Endothelial cell of umbilical vein (primary cell): ENCODE measurements around the gene CASK. TPM values are rescaled to one million over a fixed set of nuclear protein-coding genes. Genes with fewer than 3 reads are reported as not detected.

Experiments
- BruUV-seq: library from RNA; stranded (reverse); fragments of 400-500 nt; replicated peaks from 2 replicates; lab custom pipeline; 2021; lab: Mats Ljungman, UMichigan
- CTCF ChIA-PET: fragments of 300-600, 350-600 bp; sonication (Branson Sonifier 250); formaldehyde crosslinking; loops from one replicate; lab custom pipeline; 2021; ENCODE audit warnings: antibody characterized with exemption, inconsistent platforms; lab: Charles Lee
- POLR2A ChIA-PET: fragments of 300-600, 350-600 bp; sonication (Branson Sonifier 250); formaldehyde crosslinking; loops from one replicate; lab custom pipeline; 2021; ENCODE audit warnings: antibody characterized with exemption, inconsistent platforms; lab: Charles Lee
- DNase-seq: peaks from one replicate; pipeline ENCODE4 v3.0.0-alpha.2; 2011; ENCODE audit warnings: low read depth, low spot score
- FAIRE-seq: peaks from 2 replicates; lab custom pipeline; 2011; peaks lifted over from hg19 to GRCh38; lab: Jason Lieb, UNC
- H2AFZ ChIP-seq: 2 replicates; pipeline ENCODE4 v1.6.0; 2012; ENCODE audit warnings: low read depth, low read length, control low read depth, inconsistent platforms
- H3K27ac ChIP-seq: 2 replicates; pipeline ENCODE4 v1.5.1; 2011; ENCODE audit warnings: low read depth, mild to moderate bottlenecking, control low read depth, low read length, moderate library complexity; ENCODE audit not compliant: insufficient read depth
- H3K27me3 ChIP-seq, 2 experiments: 2 replicates each; pipeline versions ENCODE4 v1.6.0 to v1.6.1; 2011; ENCODE audit warnings: low read length in 2 of 2, mixed read lengths in 1 of 2; ENCODE audit not compliant: control insufficient read depth in 2 of 2, insufficient read depth in 2 of 2
- H3K36me3 ChIP-seq, 2 experiments: 2 replicates in 1 of 2; 3 replicates in 1 of 2; pipeline ENCODE4 v1.5.1; 2011; ENCODE audit warnings: low read length in 2 of 2, mild to moderate bottlenecking in 1 of 2, moderate library complexity in 1 of 2; ENCODE audit not compliant: control insufficient read depth in 2 of 2, insufficient read depth in 2 of 2; ENCODE audit errors: extremely low read depth in 1 of 2
- H3K4me1 ChIP-seq: 3 replicates; pipeline ENCODE4 v1.5.1; 2011; ENCODE audit warnings: mild to moderate bottlenecking, low read length; ENCODE audit not compliant: control insufficient read depth, insufficient read depth; ENCODE audit errors: extremely low read depth
- H3K4me2 ChIP-seq: 2 replicates; pipeline ENCODE4 v1.6.1; 2011; ENCODE audit warnings: low read length, control low read depth, mixed read lengths; ENCODE audit not compliant: insufficient read depth
- H3K4me3 ChIP-seq, 3 experiments: fragments of 200-600 bp in 1 of 3; sonication (generic), shearing (Covaris generic) in 1 of 3; replicated peaks in 1 of 3; 2 replicates each; pipeline ENCODE4 v1.5.1; 2011 to 2016; ENCODE audit warnings: control low read depth in 3 of 3, low read length in 3 of 3, mild to moderate bottlenecking in 2 of 3, inconsistent platforms in 1 of 3, low read depth in 1 of 3, moderate library complexity in 1 of 3; ENCODE audit not compliant: insufficient read depth in 1 of 3
- H3K79me2 ChIP-seq: 2 replicates; pipeline ENCODE4 v1.6.0; 2012; ENCODE audit warnings: low read length, inconsistent platforms; ENCODE audit not compliant: control insufficient read depth, insufficient read depth
- H3K9ac ChIP-seq: replicated peaks from 2 replicates; pipeline ENCODE3; 2011; ENCODE audit warnings: low read length, control low read depth; ENCODE audit not compliant: insufficient read depth; ENCODE audit errors: extremely low read depth
- H3K9me1 ChIP-seq: replicated peaks from 3 replicates; pipeline ENCODE4 v1.6.0; 2011; ENCODE audit warnings: mild to moderate bottlenecking, low read length; ENCODE audit not compliant: control insufficient read depth, insufficient read depth; ENCODE audit errors: extremely low read depth
- H3K9me3 ChIP-seq: replicated peaks from 2 replicates; pipeline ENCODE4 v1.5.1; 2012; ENCODE audit warnings: low read length, inconsistent platforms; ENCODE audit not compliant: control insufficient read depth, insufficient read depth
- H4K20me1 ChIP-seq: replicated peaks from 2 replicates; pipeline ENCODE3; 2011; ENCODE audit warnings: mild to moderate bottlenecking, low read length; ENCODE audit not compliant: control insufficient read depth, insufficient read depth; ENCODE audit errors: extremely low read depth
- EZH2 ChIP-seq: IDR thresholded peaks from 2 replicates; pipeline ENCODE4 v1.6.1; 2012; ENCODE audit warnings: borderline replicate concordance, low read depth, mild to moderate bottlenecking, moderate library complexity, low read length, inconsistent platforms; ENCODE audit not compliant: severe bottlenecking
- FOS ChIP-seq: IDR thresholded peaks from 2 replicates; pipeline ENCODE4 v1.6.1; 2011; ENCODE audit warnings: mild to moderate bottlenecking, low read length, moderate library complexity, borderline replicate concordance; ENCODE audit not compliant: insufficient read depth
- GATA2 ChIP-seq: IDR thresholded peaks from 2 replicates; pipeline ENCODE4 v1.7.0; 2011; ENCODE audit warnings: low read depth, mild to moderate bottlenecking, moderate library complexity, mixed read lengths, low read length; ENCODE audit not compliant: insufficient read length, insufficient read depth
- JUN ChIP-seq: IDR thresholded peaks from 2 replicates; pipeline ENCODE4 v1.6.1; 2011; ENCODE audit warnings: borderline replicate concordance, low read depth; ENCODE audit not compliant: insufficient read length, insufficient read depth
- POLR2AphosphoS5 ChIP-seq: IDR thresholded peaks from 2 replicates; pipeline ENCODE4 v1.6.1; 2012; ENCODE audit warnings: low read depth, mild to moderate bottlenecking, control low read depth, low read length, moderate library complexity; ENCODE audit not compliant: insufficient read depth
- dilution Hi-C: fragments of 300-500 bp; cut with MboI; formaldehyde crosslinking; loops from one replicate; pipeline ENCODE4 v1.15.0; 2019; ENCODE audit warnings: low sequenced_read_pairs; ENCODE audit not compliant: extremely low pct_ligation_motif_present
- intact Hi-C: fragments of 100-400 bp; cut with micrococcal nuclease; formaldehyde crosslinking; loops from one replicate; pipeline ENCODE4 v1.10.0; 2022
- polyA plus RNA-seq, 4 experiments: library from polyadenylated mRNA; depleted of rRNA in 3 of 4; stranded (reverse) in 3 of 4; unstranded in 1 of 4; fragments of >200 nt; gene quantifications; 2 replicates each; pipeline versions ENCODE4 v1.2.1 to v1.2.3, GENCODE V29; 2011 to 2012; ENCODE audit warnings: missing spikeins in 1 of 4
- total RNA-seq: library from RNA; stranded (reverse); gene quantifications from 2 replicates; pipeline ENCODE4 v1.2.3, GENCODE V29; 2021
- TF ChIP-seq, protein P1 (sequence below): IDR thresholded peaks from 2 replicates; pipeline ENCODE4 v1.6.1; 2011; ENCODE audit not compliant: insufficient read depth, insufficient read length

The CASK gene
- total and polyA plus RNA-seq, 2 donors (not counting 3 experiments of a cell fraction or from before 2014, with no cell fraction given) = 6.4 to 30.4 TPM

DNA sequence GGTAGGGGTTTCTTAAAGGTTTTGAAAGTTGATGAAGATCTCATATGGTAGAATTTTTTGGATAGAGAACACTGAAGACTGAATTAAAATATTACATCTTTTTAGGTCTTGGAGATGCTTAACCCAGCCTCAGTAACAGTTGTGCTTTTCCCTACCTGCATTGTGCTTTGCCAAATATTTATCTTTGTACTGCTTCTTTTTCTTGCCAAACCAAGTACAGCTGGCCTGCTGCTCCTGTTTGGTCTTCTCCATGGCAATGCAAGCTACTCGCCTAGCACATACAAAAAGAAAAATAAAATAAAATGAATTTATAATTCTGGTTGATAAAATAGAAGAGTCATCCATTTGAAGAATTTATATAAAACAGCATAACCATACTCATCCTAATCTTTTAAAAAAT lies 380.8 kb downstream of the CASK start:
- Histone ChIP-seq H3K27ac (no peak overlapping the region), H4K20me1 (no peaks in the 10 kb centered on the region), H2AFZ (no peak overlapping the region), H3K27me3 (no peaks in the 10 kb centered on the region), H3K9me1 (no peaks in the 10 kb centered on the region), H3K4me1 (no peaks in the 10 kb centered on the region), H3K9me3 (no peaks in the 10 kb centered on the region), H3K4me2 (no peak overlapping the region), H3K79me2 (no peaks in the 10 kb centered on the region), H3K36me3 (no peaks in the 10 kb centered on the region), H3K4me3 (no peak overlapping the region), H3K9ac (no peak overlapping the region)
- FAIRE-seq = no peak
- dilution Hi-C loops (no loop called here), intact Hi-C loops (no loop called here)
- no TSS peak for BruUV-seq
- TF ChIP-seq GATA2 (no peak), POLR2AphosphoS5 (no peak), FOS (no peak), JUN (no peak)
- ChIA-PET CTCF (no interaction called here), POLR2A (no interaction called here)
- DNase-seq = no peak

DNA sequence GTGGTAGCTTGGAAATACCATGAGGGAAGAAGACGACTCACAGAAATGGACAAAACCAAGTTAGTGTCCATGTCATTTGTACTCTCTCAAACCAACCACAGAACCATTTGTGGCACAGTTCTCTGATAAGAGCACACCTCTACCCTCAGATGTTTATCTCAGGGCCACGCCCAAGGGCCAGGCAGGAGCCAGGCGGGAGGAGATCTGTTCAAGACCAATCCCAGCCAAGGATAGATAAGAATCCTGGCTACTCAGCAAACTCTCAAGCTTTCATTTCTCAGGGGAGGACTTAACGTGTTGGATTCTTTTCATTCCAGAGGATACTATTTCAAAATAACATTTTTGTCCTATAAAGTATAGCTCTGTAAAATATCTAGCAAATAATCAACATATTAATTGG lies 381.2 kb downstream of the CASK start:
- Histone ChIP-seq H3K9ac (no peak overlapping the region), H3K79me2 (no peaks in the 10 kb centered on the region), H3K9me3 (no peaks in the 10 kb centered on the region), H2AFZ (no peak overlapping the region), H3K36me3 (no peaks in the 10 kb centered on the region), H3K4me1 (no peaks in the 10 kb centered on the region), H3K27ac (no peak overlapping the region), H4K20me1 (no peaks in the 10 kb centered on the region), H3K4me3 (no peak overlapping the region), H3K4me2 (no peak overlapping the region), H3K9me1 (no peaks in the 10 kb centered on the region), H3K27me3 (no peaks in the 10 kb centered on the region)
- ChIA-PET CTCF (no interaction called here), POLR2A (no interaction called here)
- DNase-seq (no peak), FAIRE-seq (no peak)
- dilution Hi-C loops = no loop called here
- intact Hi-C loops = no loop called here
- no TSS peak for BruUV-seq
- TF ChIP-seq JUN (no peak), GATA2 (no peak), EZH2 (no peak)
- TF ChIP-seq, protein P1, sequence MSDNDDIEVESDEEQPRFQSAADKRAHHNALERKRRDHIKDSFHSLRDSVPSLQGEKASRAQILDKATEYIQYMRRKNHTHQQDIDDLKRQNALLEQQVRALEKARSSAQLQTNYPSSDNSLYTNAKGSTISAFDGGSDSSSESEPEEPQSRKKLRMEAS = no peak
